NCI-H2081 (cell line): ENCODE data around the gene LIPT1.
A peak's percentile ranks its signal among the peaks of the same experiment; 100 is the strongest.
"Not testable (repeated sequence)": the region's sequence is repeated elsewhere in the genome, so short reads cannot be mapped to it uniquely, and the experiment has no call there.

Experiments used
- DNase-seq, 2 experiments: peaks; one replicate each; lab custom pipeline; 2025; lab: John Stamatoyannopoulos, UW

The LIPT1 gene

GRCh38 chr2:99171377-99172140 is 16.8 kb downstream of the LIPT1 start:
- DNase-seq: no peak

- DNase-seq: peak; percentile 92 to 96
Observed at GRCh38 chr2:99180755-99181623, 26.2 kb downstream of the LIPT1 start, which contains the start of the genes MITD1 and MRPL30. MITD1 (minus strand) TSS chr2:99181058; CDS start chr2:99180981, 77 bp downstream. MRPL30 (plus strand) TSS chr2:99181184; CDS start chr2:99186204, 5,020 bp downstream.

- DNase-seq: peak in 1 of 2 experiments; percentile 18
Observed at GRCh38 chr2:99181624-99182000, 26.8 kb downstream of the LIPT1 start.

- DNase-seq: no peak
Observed at GRCh38 chr2:99183025-99183424, 28.3 kb downstream of the LIPT1 start.

- DNase-seq: no peak
Observed at GRCh38 chr2:99184811-99185210, 30.0 kb downstream of the LIPT1 start.

GRCh38 chr2:99187011-99187410 is 32.2 kb downstream of the LIPT1 start:
- DNase-seq: no peak

GRCh38 chr2:99188357-99188756 is 33.6 kb downstream of the LIPT1 start:
- no peak for DNase-seq

- no peak for DNase-seq
Observed at GRCh38 chr2:99190548-99190947, 35.8 kb downstream of the LIPT1 start.

GRCh38 chr2:99192364-99192763 is 37.6 kb downstream of the LIPT1 start:
- DNase-seq: not testable (repeated sequence)

GRCh38 chr2:99198103-99198841 is 43.5 kb downstream of the LIPT1 start:
- no peak for DNase-seq

GRCh38 chr2:99200076-99200800 is 45.5 kb downstream of the LIPT1 start:
- no peak for DNase-seq

- no peak for DNase-seq
Observed at GRCh38 chr2:99201959-99202678, 47.4 kb downstream of the LIPT1 start.

GRCh38 chr2:99205491-99205890 is 50.7 kb downstream of the LIPT1 start:
- DNase-seq: no peak
